IMR-90 (cell line): Measurements from ENCODE around the gene RIC8B. TPM values are rescaled to one million over a fixed set of nuclear protein-coding genes. Genes with fewer than 3 reads are reported as not detected.
A peak's percentile ranks its signal among the peaks of the same experiment; 100 is the strongest.

ENCODE experiments used
- ATAC-seq: fragments of 200-7000 bp; cut with Tn5 transposase; 2 replicates; pipeline ENCODE4 v1.9.1; 2020; ENCODE audit warnings: low read depth, mild to moderate bottlenecking, moderate library complexity
- BruUV-seq: library from RNA; stranded (reverse); fragments of 400-500 nt; replicated peaks from 2 replicates; lab custom pipeline; 2021; lab: Mats Ljungman, UMichigan
- CTCF ChIA-PET: fragments of 300-600 bp; formaldehyde crosslinking; extraction: SDS; loops from one replicate; lab custom pipeline; 2021; ENCODE audit warnings: antibody characterized with exemption; lab: Yijun Ruan, JAX
- POLR2A ChIA-PET: fragments of 300-600 bp; sonication (Branson Sonifier 250); formaldehyde crosslinking; loops from one replicate; lab custom pipeline; 2022; ENCODE audit warnings: antibody characterized with exemption; ENCODE audit not compliant: unreplicated experiment; lab: Charles Lee
- DNase-seq: peaks from one replicate; pipeline ENCODE4 v3.0.0; 2013
- H2AFZ ChIP-seq: replicated peaks from 2 replicates; pipeline ENCODE3; 2013; ENCODE audit warnings: low read length, mild to moderate bottlenecking; ENCODE audit not compliant: poor library complexity
- H2AK5ac ChIP-seq: 2 replicates; pipeline ENCODE4 v1.6.1; 2013; ENCODE audit warnings: low read depth, low read length, inconsistent platforms
- H2AK9ac ChIP-seq: replicated peaks from 2 replicates; pipeline ENCODE3; 2013; ENCODE audit warnings: mild to moderate bottlenecking, low read depth, low read length, moderate library complexity; ENCODE audit not compliant: poor library complexity
- H2BK120ac ChIP-seq: 2 replicates; pipeline ENCODE4 v1.6.1; 2013; ENCODE audit warnings: low read depth, low read length, inconsistent platforms
- H2BK15ac ChIP-seq: 3 replicates; pipeline ENCODE4 v1.6.1; 2013; ENCODE audit warnings: low read depth, low read length, inconsistent platforms
- H2BK20ac ChIP-seq: 2 replicates; pipeline ENCODE4 v1.6.1; 2013; ENCODE audit warnings: low read depth, mild to moderate bottlenecking, inconsistent platforms, low read length, moderate library complexity
- H2BK5ac ChIP-seq: 2 replicates; pipeline ENCODE4 v1.6.1; 2013; ENCODE audit warnings: mild to moderate bottlenecking, low read depth, low read length, inconsistent platforms; ENCODE audit not compliant: poor library complexity, severe bottlenecking
- H3K14ac ChIP-seq: replicated peaks from 2 replicates; pipeline ENCODE4 v1.6.1; 2013; ENCODE audit warnings: low read depth, low read length, inconsistent platforms
- H3K18ac ChIP-seq: 2 replicates; pipeline ENCODE4 v1.6.1; 2013; ENCODE audit warnings: low read depth, low read length, control low read depth
- H3K23ac ChIP-seq: 2 replicates; pipeline ENCODE4 v1.6.1; 2013; ENCODE audit warnings: low read depth, low read length, inconsistent platforms
- H3K27ac ChIP-seq: 2 replicates; pipeline ENCODE4 v1.5.1; 2013; ENCODE audit warnings: mild to moderate bottlenecking, control low read depth, low read length; ENCODE audit not compliant: insufficient read depth
- H3K27me3 ChIP-seq: 2 replicates; pipeline ENCODE4 v1.6.1; 2013; ENCODE audit warnings: low read length; ENCODE audit not compliant: control insufficient read depth, insufficient read depth
- H3K36me3 ChIP-seq: 2 replicates; pipeline ENCODE4 v1.6.1; 2013; ENCODE audit warnings: low read length, mixed read lengths; ENCODE audit not compliant: control insufficient read depth, insufficient read depth
- H3K4ac ChIP-seq: 2 replicates; pipeline ENCODE4 v1.6.1; 2013; ENCODE audit warnings: low read depth, low read length, inconsistent platforms
- H3K4me1 ChIP-seq: 2 replicates; pipeline ENCODE4 v1.6.1; 2013; ENCODE audit warnings: low read length, mixed read lengths; ENCODE audit not compliant: control insufficient read depth, insufficient read depth
- H3K4me2 ChIP-seq: 2 replicates; pipeline ENCODE4 v1.6.1; 2013; ENCODE audit warnings: low read depth, mild to moderate bottlenecking, control low read depth, low read length, moderate library complexity
- H3K4me3 ChIP-seq: 2 replicates; pipeline ENCODE4 v1.5.1; 2013; ENCODE audit warnings: low read depth, mild to moderate bottlenecking, control low read depth, low read length, moderate library complexity; ENCODE audit not compliant: insufficient read depth
- H3K56ac ChIP-seq: 2 replicates; pipeline ENCODE4 v1.6.1; 2013; ENCODE audit warnings: low read length, inconsistent platforms; ENCODE audit not compliant: insufficient read depth; ENCODE audit errors: extremely low read depth
- H3K79me1 ChIP-seq, 2 experiments: 2 replicates each; pipeline ENCODE4 v1.6.1; 2013; ENCODE audit warnings: low read length in 2 of 2, inconsistent platforms in 1 of 2, low read depth in 1 of 2
- H3K9ac ChIP-seq: 2 replicates; pipeline ENCODE4 v1.6.1; 2013; ENCODE audit warnings: low read depth, low read length, control low read depth
- H3K9me1 ChIP-seq: 2 replicates; pipeline ENCODE4 v1.6.1; 2013; ENCODE audit warnings: low read length, inconsistent platforms; ENCODE audit not compliant: insufficient read depth
- H3K9me3 ChIP-seq: 2 replicates; pipeline ENCODE4 v1.6.1; 2013; ENCODE audit warnings: low read length; ENCODE audit not compliant: control insufficient read depth, insufficient read depth
- H4K20me1 ChIP-seq: 2 replicates; pipeline ENCODE4 v1.6.1; 2013; ENCODE audit warnings: low read length, inconsistent platforms; ENCODE audit not compliant: insufficient read depth
- H4K5ac ChIP-seq: 2 replicates; pipeline ENCODE4 v1.6.1; 2013; ENCODE audit warnings: mild to moderate bottlenecking, low read depth, low read length, control low read depth
- H4K8ac ChIP-seq, 2 experiments: 2 replicates each; pipeline ENCODE4 v1.6.1; 2013; ENCODE audit warnings: low read depth in 2 of 2, low read length in 2 of 2, control low read depth in 1 of 2, inconsistent platforms in 1 of 2
- H4K91ac ChIP-seq: 2 replicates; pipeline ENCODE4 v1.6.1; 2013; ENCODE audit warnings: low read depth, low read length, inconsistent platforms; ENCODE audit not compliant: insufficient read depth
- CEBPB ChIP-seq: IDR thresholded peaks from 2 replicates; pipeline ENCODE4 v1.6.1; 2012; ENCODE audit warnings: low read depth, low read length, improper control_type of control experiment
- CTCF ChIP-seq: conservative IDR thresholded peaks from 2 replicates; pipeline ENCODE4 v1.5.1; 2012; ENCODE audit warnings: mild to moderate bottlenecking, low read depth, low read length, improper control_type of control experiment
- RAD21 ChIP-seq: IDR thresholded peaks from 2 replicates; pipeline ENCODE4 v1.6.1; 2012; ENCODE audit warnings: low read length, improper control_type of control experiment
- SMC3 ChIP-seq: fragments of 150-350 bp; IDR thresholded peaks from 2 replicates; pipeline ENCODE4 v1.6.1; 2016; ENCODE audit warnings: low read depth, mild to moderate bottlenecking, antibody characterized with exemption, low read length, moderate library complexity
- WGBS, 2 experiments: methylation state at CpG; one replicate each; pipeline versions ENCODE4 v1.1.5 to v1.1.7; 2013; ENCODE audit warnings: missing lambda C conversion rate in 2 of 2; ENCODE audit not compliant: insufficient read length in 1 of 2; ENCODE audit errors: extremely low coverage in 2 of 2; 5-methylcytosine and 5-hydroxymethylcytosine counted together
- dilution Hi-C: fragments of 300-500 bp; cut with HindIII; formaldehyde crosslinking; loops from one replicate; pipeline ENCODE4 v1.14.3; 2018; ENCODE audit warnings: low sequenced_read_pairs; ENCODE audit not compliant: unreplicated experiment
- in situ Hi-C: fragments of 300-500 bp; cut with MboI; formaldehyde crosslinking; loops from 3 replicates; pipeline ENCODE4 v1.14.3; 2019; ENCODE audit warnings: low sequenced_read_pairs, inconsistent platforms, mixed read lengths
- intact Hi-C: fragments of 100-400 bp; cut with micrococcal nuclease; formaldehyde crosslinking; loops from 2 replicates; pipeline ENCODE4 v1.10.0; 2022
- polyA plus RNA-seq, 3 experiments: library from polyadenylated mRNA; depleted of rRNA; stranded (reverse); fragments of >200 nt; gene quantifications; 2 replicates each; pipeline ENCODE4 v1.2.3, GENCODE V29; 2012; ENCODE audit warnings: low replicate concordance in 1 of 3
- total RNA-seq: library from RNA; depleted of rRNA; stranded (reverse); fragments of >200 nt; gene quantifications from 2 replicates; pipeline ENCODE4 v1.2.3, GENCODE V29; 2012

Gene RIC8B
- total and polyA plus RNA-seq, 2 of the 4 experiments (the other 2 are of a cell fraction): 5.5 to 19.5 TPM

DNA sequence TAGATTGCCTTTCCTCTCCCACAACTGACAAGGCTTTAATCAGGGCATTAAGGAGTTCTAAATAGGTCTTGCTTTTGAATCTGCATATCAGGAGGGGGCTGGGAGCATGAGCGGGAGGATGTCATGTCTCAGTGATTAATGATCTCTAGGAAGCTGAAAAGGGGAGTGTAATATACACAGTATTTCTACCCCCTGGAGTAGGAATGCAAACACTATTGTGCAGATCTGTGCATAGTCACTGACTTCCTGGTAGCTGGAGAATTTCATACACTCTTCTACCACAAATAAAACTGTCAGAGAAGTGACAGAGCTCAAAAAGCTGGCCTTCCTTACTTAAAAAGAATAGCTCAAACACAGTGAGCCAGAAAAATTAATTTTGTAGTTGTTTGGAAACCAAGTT is 65.8 kb downstream of the RIC8B start (continued):
- TF ChIP-seq CEBPB: no peak

GRCh38 chr12:106841510-106842302 is 67.2 kb downstream of the RIC8B start:
- no peak overlapping the region for H3K4me2 ChIP-seq
- H3K4me1 ChIP-seq: peaks cover 5% of the 10 kb centered on the region
- no TSS peak for BruUV-seq
- dilution Hi-C loops: no loop called here
- no peak overlapping the region for H2BK15ac ChIP-seq
- no peak overlapping the region for H2AK9ac ChIP-seq
- H3K27ac ChIP-seq: no peak overlapping the region
- WGBS, 2 experiments: no CpG with 5 or more reads among the region's 1 CpG
- in situ Hi-C loops: loop anchor here (10.0 kb wide), 1 partner anchor 457 kb away; no protein-coding TSS in a partner anchor
- DNase-seq: peak; percentile 45
- no peak overlapping the region for H4K91ac ChIP-seq
- H3K23ac ChIP-seq: no peak overlapping the region
- H3K4me3 ChIP-seq: no peak overlapping the region
- H3K79me1 ChIP-seq: 0 out of 4 replicates have a peak, but pooled peaks cover 0 to 3% of the 10 kb centered on the region in 2 experiments
- H3K9ac ChIP-seq: no peak overlapping the region
- H3K56ac ChIP-seq: no peak overlapping the region
- H2BK120ac ChIP-seq: no peak overlapping the region
- intact Hi-C loops: loop anchor here (1.0 to 10.0 kb wide), 6 partner anchors 81 to 614 kb away; partner anchors contain the start of genes POLR3B and RFX4
- H3K9me1 ChIP-seq: 0 out of 2 replicates have a peak, but pooled peaks cover 3% of the 10 kb centered on the region
- no peaks in the 10 kb centered on the region for H3K27me3 ChIP-seq
- no peak overlapping the region for H4K5ac ChIP-seq
- H2BK20ac ChIP-seq: no peak overlapping the region
- H2AFZ ChIP-seq: no peak overlapping the region
- H3K36me3 ChIP-seq: peaks cover 3% of the 10 kb centered on the region; the same call in 1 of the 2 replicates
- H2AK5ac ChIP-seq: no peak overlapping the region
- no peaks in the 10 kb centered on the region for H3K9me3 ChIP-seq
- CTCF ChIA-PET: interaction anchor here (0.6 to 1.5 kb wide), 8 partner anchors 9 to 479 kb away, joined by 3 to 5 read pairs (median 4); no protein-coding TSS in a partner anchor
- peak; percentile 65 for ATAC-seq
- TF ChIP-seq CTCF: peak; percentile 65
- peak; percentile 57 for TF ChIP-seq SMC3
- no peak for TF ChIP-seq CEBPB
- peak; percentile 72 for TF ChIP-seq RAD21
- H3K4ac ChIP-seq: no peak overlapping the region
- POLR2A ChIA-PET: no interaction called here
- H4K20me1 ChIP-seq: no peaks in the 10 kb centered on the region
- no peak overlapping the region for H4K8ac ChIP-seq
- no peak overlapping the region for H2BK5ac ChIP-seq
- H3K18ac ChIP-seq: no peak overlapping the region
- no peak overlapping the region for H3K14ac ChIP-seq
